Mesothelial cell of epicardium (in vitro differentiated cells): ENCODE results near the gene GRIK2. TPM values are rescaled to one million over a fixed set of nuclear protein-coding genes. Genes with fewer than 3 reads are reported as not detected.

Source experiments
- DNase-seq, 2 experiments: peaks; one replicate each; pipeline ENCODE4 v3.0.0; 2021; ENCODE audit warnings: low spot score in 2 of 2; ENCODE audit not compliant: unreplicated experiment in 2 of 2
- H3K27ac Mint-ChIP-seq: 2 replicates; pipeline ENCODE4 v1.8.0; 2021; ENCODE audit warnings: mixed read lengths
- H3K27me3 Mint-ChIP-seq: 2 replicates; pipeline ENCODE4 v1.8.0; 2021; ENCODE audit warnings: low read depth, mixed read lengths
- H3K36me3 Mint-ChIP-seq: 2 replicates; pipeline ENCODE4 v1.8.0; 2021; ENCODE audit warnings: mixed read lengths
- H3K4me1 Mint-ChIP-seq: 2 replicates; pipeline ENCODE4 v1.8.0; 2021; ENCODE audit warnings: mixed read lengths
- H3K4me3 Mint-ChIP-seq: 2 replicates; pipeline ENCODE4 v1.8.0; 2021; ENCODE audit warnings: mild to moderate bottlenecking, moderate library complexity, mixed read lengths
- H3K9me3 Mint-ChIP-seq: 2 replicates; pipeline ENCODE4 v1.8.0; 2021; ENCODE audit warnings: mixed read lengths
- CTCF ChIP-seq: fragments of 200-600 bp; sonication (generic); IDR thresholded peaks from one replicate; pipeline ENCODE4 v1.5.0; 2021; ENCODE audit warnings: antibody characterized with exemption; ENCODE audit not compliant: unreplicated experiment
- total RNA-seq: library from RNA; stranded (reverse); gene quantifications from 3 replicates; pipeline ENCODE4 v1.2.1, GENCODE V29; 2021

GRIK2 gene
- total RNA-seq, 1 donor from 2014 or later, result 3.2 TPM

- H3K27ac Mint-ChIP-seq, result no peak overlapping the region
- H3K4me3 Mint-ChIP-seq, result no peak overlapping the region
- no peak for TF ChIP-seq CTCF
- H3K27me3 Mint-ChIP-seq, result no peaks in the 10 kb centered on the region
- no peaks in the 10 kb centered on the region for H3K4me1 Mint-ChIP-seq
- DNase-seq, result no peak
- no peaks in the 10 kb centered on the region for H3K36me3 Mint-ChIP-seq
- peaks cover 4% of the 10 kb centered on the region for H3K9me3 Mint-ChIP-seq
These were observed 184.8 kb downstream of the GRIK2 start for GRCh38 chr6:101578306-101578705.

- no peak overlapping the region for H3K4me3 Mint-ChIP-seq
- no peak for TF ChIP-seq CTCF
- H3K27me3 Mint-ChIP-seq, result no peaks in the 10 kb centered on the region
- H3K36me3 Mint-ChIP-seq, result no peaks in the 10 kb centered on the region
- H3K9me3 Mint-ChIP-seq, result peaks cover 4% of the 10 kb centered on the region
- H3K27ac Mint-ChIP-seq, result no peak overlapping the region
- no peak for DNase-seq
- H3K4me1 Mint-ChIP-seq, result no peaks in the 10 kb centered on the region
These were observed 189.3 kb downstream of the GRIK2 start for GRCh38 chr6:101582792-101583191.

DNA sequence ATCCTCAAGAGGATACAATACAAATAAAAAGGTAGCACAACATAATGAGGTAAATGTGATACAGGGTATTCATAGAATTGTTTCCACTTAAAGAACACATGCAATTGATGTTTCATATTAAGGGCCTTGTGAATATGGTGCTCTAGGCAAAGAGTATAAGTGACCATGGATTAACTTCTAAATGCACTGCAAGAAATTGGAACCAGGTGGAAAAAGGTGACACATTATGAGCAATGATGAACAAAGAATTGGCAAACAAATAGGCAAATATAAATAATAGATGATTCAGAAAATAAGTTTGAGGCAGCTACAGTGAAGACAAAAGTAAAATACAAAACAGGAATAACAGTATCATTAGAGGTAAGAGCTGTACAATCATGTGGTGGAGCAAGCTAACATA, 192.0 kb downstream of the GRIK2 start:
- Mint-ChIP-seq H3K4me1 (no peaks in the 10 kb centered on the region), H3K36me3 (no peaks in the 10 kb centered on the region), H3K27ac (no peak overlapping the region), H3K4me3 (no peak overlapping the region), H3K9me3 (peaks cover 4% of the 10 kb centered on the region), H3K27me3 (no peaks in the 10 kb centered on the region)
- no peak for TF ChIP-seq CTCF
- DNase-seq, result no peak

DNA sequence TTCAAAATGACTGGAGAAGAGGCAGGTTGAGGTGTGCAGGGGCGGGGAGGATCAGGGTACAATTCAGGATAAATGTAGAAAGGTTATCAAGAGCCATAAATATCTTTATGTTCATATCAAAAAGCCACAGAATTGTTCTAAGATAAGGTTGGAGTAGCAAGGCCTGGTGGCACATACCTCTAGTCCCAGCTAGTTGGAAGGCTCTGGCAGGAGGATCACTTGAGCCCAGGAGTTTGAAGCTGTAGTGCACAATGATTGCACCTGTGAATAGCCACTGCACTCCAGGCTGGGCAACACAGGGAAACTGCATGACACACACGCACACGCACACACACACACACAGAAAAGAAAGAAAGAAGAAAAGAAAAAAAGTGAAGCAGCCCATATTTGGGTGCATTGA, 194.8 kb downstream of the GRIK2 start:
- H3K36me3 Mint-ChIP-seq, result no peaks in the 10 kb centered on the region
- H3K27me3 Mint-ChIP-seq, result no peaks in the 10 kb centered on the region
- H3K4me3 Mint-ChIP-seq, result no peak overlapping the region
- H3K4me1 Mint-ChIP-seq, result no peaks in the 10 kb centered on the region
- DNase-seq, result no peak
- H3K9me3 Mint-ChIP-seq, result no peaks in the 10 kb centered on the region
- no peak for TF ChIP-seq CTCF
- H3K27ac Mint-ChIP-seq, result no peak overlapping the region

DNA sequence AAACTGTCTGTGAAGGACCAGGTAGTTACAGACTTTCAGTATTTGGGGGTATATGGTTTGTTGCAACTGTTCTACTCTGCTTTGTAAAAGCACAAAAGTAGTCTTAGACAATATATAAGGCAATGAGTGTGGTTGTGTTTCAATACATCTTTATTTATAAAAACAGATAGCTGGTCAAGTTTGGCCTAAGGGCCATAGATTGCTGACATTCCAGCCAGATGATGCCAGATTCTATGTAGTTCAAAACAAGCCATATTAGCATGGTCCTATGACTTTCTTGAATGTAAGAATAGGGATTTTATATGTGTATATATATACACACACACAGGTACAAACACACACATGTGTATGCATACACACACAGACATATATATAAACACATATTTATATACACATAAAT, 201.8 kb downstream of the GRIK2 start:
- H3K4me3 Mint-ChIP-seq, result no peak overlapping the region
- no peaks in the 10 kb centered on the region for H3K27me3 Mint-ChIP-seq
- TF ChIP-seq CTCF, result no peak
- no peaks in the 10 kb centered on the region for H3K36me3 Mint-ChIP-seq
- no peaks in the 10 kb centered on the region for H3K9me3 Mint-ChIP-seq
- H3K4me1 Mint-ChIP-seq, result no peaks in the 10 kb centered on the region
- H3K27ac Mint-ChIP-seq, result no peak overlapping the region
- DNase-seq, result no peak

- no peak for DNase-seq
These were observed 204.2 kb downstream of the GRIK2 start for GRCh38 chr6:101597693-101598092.

More at GRCh38 chr6:101597693-101598092, 204.2 kb downstream of the GRIK2 start:
- Mint-ChIP-seq H3K27me3 (no peaks in the 10 kb centered on the region), H3K36me3 (no peaks in the 10 kb centered on the region), H3K4me1 (no peaks in the 10 kb centered on the region), H3K9me3 (peaks cover 7% of the 10 kb centered on the region), H3K4me3 (no peak overlapping the region), H3K27ac (no peak overlapping the region)
- no peak for TF ChIP-seq CTCF
